Muscle layer of colon (tissue), 2 donors: Measurements from ENCODE around the gene AKR1C3.
"Not testable (repeated sequence)": the region's sequence is repeated elsewhere in the genome, so short reads cannot be mapped to it uniquely, and the experiment has no call there.

ENCODE experiments used
- H3K27ac ChIP-seq: one replicate; pipeline ENCODE4 v1.7.0; 2013; ENCODE audit warnings: low read depth, mild to moderate bottlenecking, low read length, moderate library complexity
- H3K27me3 ChIP-seq, 2 donors: one replicate each; pipeline ENCODE4 v1.7.0; 2013; ENCODE audit warnings: low read length in 2 of 2, mild to moderate bottlenecking in 2 of 2; ENCODE audit not compliant: insufficient read depth in 2 of 2, control insufficient read depth in 1 of 2
- H3K36me3 ChIP-seq: one replicate; pipeline ENCODE4 v1.7.0; 2013; ENCODE audit warnings: mild to moderate bottlenecking, low read length; ENCODE audit not compliant: insufficient read depth
- H3K4me1 ChIP-seq: one replicate; pipeline ENCODE4 v1.7.0; 2013; ENCODE audit warnings: mild to moderate bottlenecking, low read length; ENCODE audit not compliant: insufficient read depth
- H3K4me3 ChIP-seq, 2 donors: one replicate each; pipeline ENCODE4 v1.7.0; 2013; ENCODE audit warnings: low read length in 2 of 2, low read depth in 1 of 2, mild to moderate bottlenecking in 1 of 2, moderate library complexity in 1 of 2
- H3K9ac ChIP-seq: one replicate; pipeline ENCODE4 v1.7.0; 2013; ENCODE audit warnings: low read length
- H3K9me3 ChIP-seq: one replicate; pipeline ENCODE4 v1.7.0; 2013; ENCODE audit warnings: mild to moderate bottlenecking, low read length
- donor health status: abdominal sarcoma.
- donor health status: Adenocarcinoma of cecum.

The AKR1C3 gene

GRCh38 chr10:5091196-5091595 lies 3.0 kb upstream of the AKR1C3 start:
- no peaks in the 10 kb centered on the region for H3K4me1 ChIP-seq
- no peaks in the 10 kb centered on the region for H3K27me3 ChIP-seq
- no peaks in the 10 kb centered on the region for H3K9me3 ChIP-seq
- no peaks in the 10 kb centered on the region for H3K36me3 ChIP-seq
- no peak overlapping the region for H3K27ac ChIP-seq
- H3K4me3 ChIP-seq = no peak overlapping the region
- no peak overlapping the region for H3K9ac ChIP-seq

GRCh38 chr10:5092375-5092774 lies 1.8 kb upstream of the AKR1C3 start:
- no peaks in the 10 kb centered on the region for H3K27me3 ChIP-seq
- no peak overlapping the region for H3K9ac ChIP-seq
- no peak overlapping the region for H3K27ac ChIP-seq
- no peak overlapping the region for H3K4me3 ChIP-seq
- no peaks in the 10 kb centered on the region for H3K36me3 ChIP-seq
- no peaks in the 10 kb centered on the region for H3K4me1 ChIP-seq
- no peaks in the 10 kb centered on the region for H3K9me3 ChIP-seq

GRCh38 chr10:5092848-5093790 lies 1.1 kb upstream of the AKR1C3 start:
- no peaks in the 10 kb centered on the region for H3K9me3 ChIP-seq
- no peak overlapping the region for H3K9ac ChIP-seq
- H3K27ac ChIP-seq = no peak overlapping the region
- no peaks in the 10 kb centered on the region for H3K4me1 ChIP-seq
- peaks cover 2% of the 10 kb centered on the region for H3K36me3 ChIP-seq
- H3K4me3 ChIP-seq = no peak overlapping the region
- H3K27me3 ChIP-seq = no peaks in the 10 kb centered on the region

- H3K27ac ChIP-seq = no peak overlapping the region
- H3K9ac ChIP-seq = no peak overlapping the region
- H3K27me3 ChIP-seq = no peaks in the 10 kb centered on the region
- H3K36me3 ChIP-seq = peaks cover 6% of the 10 kb centered on the region
- no peak overlapping the region for H3K4me3 ChIP-seq
- no peaks in the 10 kb centered on the region for H3K4me1 ChIP-seq
- H3K9me3 ChIP-seq = no peaks in the 10 kb centered on the region
Observed at GRCh38 chr10:5095687-5096086, 1.5 kb downstream of the AKR1C3 start.

- Histone ChIP-seq H3K9me3 (no peaks in the 10 kb centered on the region), H3K27me3 (no peaks in the 10 kb centered on the region), H3K4me1 (no peaks in the 10 kb centered on the region), H3K27ac (no peak overlapping the region), H3K9ac (no peak overlapping the region), H3K36me3 (peaks cover 6% of the 10 kb centered on the region), H3K4me3 (no peak overlapping the region)
Observed at GRCh38 chr10:5096108-5096507, 1.9 kb downstream of the AKR1C3 start.

- H3K4me3 ChIP-seq, H3K27ac ChIP-seq, H3K27me3 ChIP-seq, H3K9ac ChIP-seq, H3K36me3 ChIP-seq, H3K9me3 ChIP-seq, H3K4me1 ChIP-seq: not testable (repeated sequence)
Observed at GRCh38 chr10:5102479-5102878, 8.3 kb downstream of the AKR1C3 start.

GRCh38 chr10:5103481-5103880 lies 9.3 kb downstream of the AKR1C3 start:
- no peaks in the 10 kb centered on the region for H3K36me3 ChIP-seq
- no peak overlapping the region for H3K9ac ChIP-seq
- H3K27ac ChIP-seq = no peak overlapping the region
- H3K4me1 ChIP-seq = no peaks in the 10 kb centered on the region
- H3K9me3 ChIP-seq = no peaks in the 10 kb centered on the region
- H3K4me3 ChIP-seq = no peak overlapping the region
- H3K27me3 ChIP-seq = no peaks in the 10 kb centered on the region

GRCh38 chr10:5105626-5106025 lies 11.4 kb downstream of the AKR1C3 start:
- no peaks in the 10 kb centered on the region for H3K9me3 ChIP-seq
- H3K4me1 ChIP-seq = no peaks in the 10 kb centered on the region
- no peaks in the 10 kb centered on the region for H3K27me3 ChIP-seq
- no peak overlapping the region for H3K27ac ChIP-seq
- no peak overlapping the region for H3K9ac ChIP-seq
- no peaks in the 10 kb centered on the region for H3K36me3 ChIP-seq
- H3K4me3 ChIP-seq = no peak overlapping the region

GRCh38 chr10:5106553-5106952 lies 12.3 kb downstream of the AKR1C3 start:
- H3K27ac ChIP-seq = no peak overlapping the region
- no peak overlapping the region for H3K4me3 ChIP-seq
- no peaks in the 10 kb centered on the region for H3K9me3 ChIP-seq
- no peaks in the 10 kb centered on the region for H3K36me3 ChIP-seq
- H3K27me3 ChIP-seq = no peaks in the 10 kb centered on the region
- no peaks in the 10 kb centered on the region for H3K4me1 ChIP-seq
- H3K9ac ChIP-seq = no peak overlapping the region

- Histone ChIP-seq H3K4me3 (no peak overlapping the region), H3K27me3 (no peaks in the 10 kb centered on the region), H3K27ac (no peak overlapping the region), H3K4me1 (no peaks in the 10 kb centered on the region), H3K9ac (no peak overlapping the region), H3K36me3 (no peaks in the 10 kb centered on the region), H3K9me3 (no peaks in the 10 kb centered on the region)
Observed at GRCh38 chr10:5107860-5108526, 13.8 kb downstream of the AKR1C3 start.

GRCh38 chr10:5108658-5109416 lies 14.6 kb downstream of the AKR1C3 start:
- Histone ChIP-seq H3K9me3 (no peaks in the 10 kb centered on the region), H3K9ac (no peak overlapping the region), H3K4me3 (no peak overlapping the region), H3K27ac (no peak overlapping the region), H3K27me3 (no peaks in the 10 kb centered on the region), H3K4me1 (no peaks in the 10 kb centered on the region), H3K36me3 (no peaks in the 10 kb centered on the region)
